ENCODE data around the gene LRP1B. TPM values are rescaled to one million over a fixed set of nuclear protein-coding genes. Genes with fewer than 3 reads are reported as not detected.

Gene LRP1B
- total RNA-seq, 1 experiment from 2014 or later: 1.4 TPM

GRCh38 chr2:141697035-141697434 lies 433.8 kb downstream of the LRP1B start:
- no peak for DNase-seq (ENCODE audit: low spot score)

- no peak for DNase-seq (ENCODE audit: low spot score)
These were observed 436.6 kb downstream of the LRP1B start for GRCh38 chr2:141694180-141694579.

- no peak for DNase-seq (ENCODE audit: low spot score)
These were observed 438.0 kb downstream of the LRP1B start for GRCh38 chr2:141692829-141693228.

GRCh38 chr2:141676139-141676538 lies 454.7 kb downstream of the LRP1B start:
- no peak for DNase-seq (ENCODE audit: low spot score)

GRCh38 chr2:141666191-141666590 lies 464.6 kb downstream of the LRP1B start:
- no peak for DNase-seq (ENCODE audit: low spot score)

- no peak for DNase-seq (ENCODE audit: low spot score)
These were observed 470.6 kb downstream of the LRP1B start for GRCh38 chr2:141660232-141660631.

GRCh38 chr2:141654311-141654710 lies 476.5 kb downstream of the LRP1B start:
- DNase-seq (ENCODE audit: low spot score): no peak

GRCh38 chr2:141653184-141653583 lies 477.6 kb downstream of the LRP1B start:
- DNase-seq (ENCODE audit: low spot score): no peak

GRCh38 chr2:141652308-141652707 lies 478.5 kb downstream of the LRP1B start:
- DNase-seq (ENCODE audit: low spot score): no peak

- DNase-seq (ENCODE audit: low spot score): no peak
These were observed 483.5 kb downstream of the LRP1B start for GRCh38 chr2:141647353-141647752.

- peak; percentile 4 for DNase-seq (ENCODE audit: low spot score)
These were observed 489.4 kb downstream of the LRP1B start for GRCh38 chr2:141641462-141641861.

- no peak for DNase-seq (ENCODE audit: low spot score)
These were observed 491.0 kb downstream of the LRP1B start for GRCh38 chr2:141639809-141640208.

- no peak for DNase-seq (ENCODE audit: low spot score)
These were observed 497.7 kb downstream of the LRP1B start for GRCh38 chr2:141633132-141633531.

- no peak for DNase-seq (ENCODE audit: low spot score)
These were observed 500.3 kb downstream of the LRP1B start for GRCh38 chr2:141630407-141630930.

GRCh38 chr2:141620372-141620771 lies 510.4 kb downstream of the LRP1B start:
- no peak for DNase-seq (ENCODE audit: low spot score)

GRCh38 chr2:141618457-141618856 lies 512.4 kb downstream of the LRP1B start:
- no peak for DNase-seq (ENCODE audit: low spot score)

GRCh38 chr2:141611981-141612380 lies 518.8 kb downstream of the LRP1B start:
- peak; percentile 6 for DNase-seq (ENCODE audit: low spot score)

- DNase-seq (ENCODE audit: low spot score): peak; percentile 7
These were observed 519.6 kb downstream of the LRP1B start for GRCh38 chr2:141611176-141611571.

- no peak for DNase-seq (ENCODE audit: low spot score)
These were observed 520.1 kb downstream of the LRP1B start for GRCh38 chr2:141610564-141611175.

- no peak for DNase-seq (ENCODE audit: low spot score)
These were observed 525.7 kb downstream of the LRP1B start for GRCh38 chr2:141605163-141605562.

- no peak for DNase-seq (ENCODE audit: low spot score)
These were observed 529.2 kb downstream of the LRP1B start for GRCh38 chr2:141601511-141602152.

GRCh38 chr2:141599721-141600120 lies 531.1 kb downstream of the LRP1B start:
- DNase-seq (ENCODE audit: low spot score): no peak

- DNase-seq (ENCODE audit: low spot score): no peak
These were observed 531.8 kb downstream of the LRP1B start for GRCh38 chr2:141598982-141599381.

Data from H4 (cell line).